Brain microvascular endothelial cell (primary cell): ENCODE results near the gene RNF207.

Experiments used
- DNase-seq: peaks from one replicate; pipeline ENCODE4 v3.0.0-alpha.2; 2020
- H3K27ac ChIP-seq: fragments of 250-450 bp; sonication (Bioruptor Pico); 2 replicates; pipeline ENCODE4 v1.5.1; 2020; ENCODE audit warnings: mild to moderate bottlenecking, moderate library complexity
- H3K27me3 ChIP-seq: fragments of 250-450 bp; sonication (Bioruptor Pico); replicated peaks from 2 replicates; pipeline ENCODE4 v1.5.1; 2020; ENCODE audit warnings: mild to moderate bottlenecking
- H3K36me3 ChIP-seq: fragments of 250-450 bp; sonication (Bioruptor Pico); replicated peaks from 2 replicates; pipeline ENCODE4 v1.5.1; 2020; ENCODE audit warnings: mild to moderate bottlenecking
- H3K4me3 ChIP-seq: 2 replicates; pipeline ENCODE4 v1.5.1; 2011; ENCODE audit warnings: low read depth, mild to moderate bottlenecking, control low read depth, low read length, moderate library complexity
- in situ Hi-C: cut with HindIII; loops from 2 replicates; pipeline ENCODE4 v1.10.0; 2017; ENCODE audit warnings: low sequenced_read_pairs, low pct_ligation_motif_present
- TF ChIP-seq, protein P1 (sequence below): IDR thresholded peaks from 2 replicates; pipeline ENCODE4 v1.5.1; 2011; ENCODE audit warnings: low read depth, mild to moderate bottlenecking, moderate library complexity, low read length, control low read depth, inconsistent platforms; ENCODE audit errors: missing control alignments

The RNF207 gene

DNA sequence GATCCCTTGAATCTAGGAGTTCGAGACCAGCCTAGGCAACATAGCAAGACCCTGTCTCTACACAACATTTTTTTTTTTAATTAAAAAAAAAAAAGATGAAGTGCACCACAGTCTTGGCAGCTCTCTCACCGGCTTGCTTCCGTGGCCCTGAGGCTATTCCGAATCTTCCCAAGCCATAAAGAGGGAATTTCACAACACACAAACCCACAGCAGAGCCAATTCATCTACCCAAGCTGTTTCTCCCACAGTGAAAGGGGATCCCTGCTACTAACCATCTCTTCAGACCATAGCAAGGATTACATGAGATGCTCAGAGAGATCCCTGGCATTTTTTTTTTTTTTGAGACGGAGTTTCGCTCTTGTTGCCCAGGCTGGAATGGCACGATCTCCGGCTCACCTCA lies 17.5 kb upstream of the RNF207 start:
- no peak for DNase-seq
- TF ChIP-seq, protein P1, sequence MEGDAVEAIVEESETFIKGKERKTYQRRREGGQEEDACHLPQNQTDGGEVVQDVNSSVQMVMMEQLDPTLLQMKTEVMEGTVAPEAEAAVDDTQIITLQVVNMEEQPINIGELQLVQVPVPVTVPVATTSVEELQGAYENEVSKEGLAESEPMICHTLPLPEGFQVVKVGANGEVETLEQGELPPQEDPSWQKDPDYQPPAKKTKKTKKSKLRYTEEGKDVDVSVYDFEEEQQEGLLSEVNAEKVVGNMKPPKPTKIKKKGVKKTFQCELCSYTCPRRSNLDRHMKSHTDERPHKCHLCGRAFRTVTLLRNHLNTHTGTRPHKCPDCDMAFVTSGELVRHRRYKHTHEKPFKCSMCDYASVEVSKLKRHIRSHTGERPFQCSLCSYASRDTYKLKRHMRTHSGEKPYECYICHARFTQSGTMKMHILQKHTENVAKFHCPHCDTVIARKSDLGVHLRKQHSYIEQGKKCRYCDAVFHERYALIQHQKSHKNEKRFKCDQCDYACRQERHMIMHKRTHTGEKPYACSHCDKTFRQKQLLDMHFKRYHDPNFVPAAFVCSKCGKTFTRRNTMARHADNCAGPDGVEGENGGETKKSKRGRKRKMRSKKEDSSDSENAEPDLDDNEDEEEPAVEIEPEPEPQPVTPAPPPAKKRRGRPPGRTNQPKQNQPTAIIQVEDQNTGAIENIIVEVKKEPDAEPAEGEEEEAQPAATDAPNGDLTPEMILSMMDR = no peak
- peaks cover 65% of the 10 kb centered on the region for H3K36me3 ChIP-seq

DNA sequence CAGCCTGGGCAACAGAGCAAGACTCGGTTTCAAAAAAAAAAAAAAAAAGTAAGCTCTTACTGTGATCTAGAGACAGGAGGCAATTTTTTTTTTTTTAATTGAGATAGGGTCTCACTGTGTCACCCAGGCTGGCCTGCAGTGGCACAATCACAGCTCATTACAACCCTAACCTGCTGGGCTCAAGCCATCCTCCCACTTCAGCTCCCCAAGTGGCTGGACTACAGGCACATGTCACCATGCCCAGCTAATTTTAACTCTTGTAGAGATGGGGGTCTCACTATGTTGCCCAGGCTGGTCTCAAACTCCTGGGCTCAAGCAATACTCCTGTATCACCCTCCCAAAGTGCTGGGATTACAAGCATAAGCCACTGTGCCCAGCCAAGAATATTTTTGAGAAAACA lies 14.0 kb upstream of the RNF207 start:
- DNase-seq = no peak
- no peaks in the 10 kb centered on the region for H3K27me3 ChIP-seq
- TF ChIP-seq, protein P1 = no peak

More for the DNA sequence above, 17.5 kb upstream of the RNF207 start:
- H3K27ac ChIP-seq = no peak overlapping the region
- H3K4me3 ChIP-seq = no peak overlapping the region
- H3K27me3 ChIP-seq = no peaks in the 10 kb centered on the region
- in situ Hi-C loops = no loop called here

DNA sequence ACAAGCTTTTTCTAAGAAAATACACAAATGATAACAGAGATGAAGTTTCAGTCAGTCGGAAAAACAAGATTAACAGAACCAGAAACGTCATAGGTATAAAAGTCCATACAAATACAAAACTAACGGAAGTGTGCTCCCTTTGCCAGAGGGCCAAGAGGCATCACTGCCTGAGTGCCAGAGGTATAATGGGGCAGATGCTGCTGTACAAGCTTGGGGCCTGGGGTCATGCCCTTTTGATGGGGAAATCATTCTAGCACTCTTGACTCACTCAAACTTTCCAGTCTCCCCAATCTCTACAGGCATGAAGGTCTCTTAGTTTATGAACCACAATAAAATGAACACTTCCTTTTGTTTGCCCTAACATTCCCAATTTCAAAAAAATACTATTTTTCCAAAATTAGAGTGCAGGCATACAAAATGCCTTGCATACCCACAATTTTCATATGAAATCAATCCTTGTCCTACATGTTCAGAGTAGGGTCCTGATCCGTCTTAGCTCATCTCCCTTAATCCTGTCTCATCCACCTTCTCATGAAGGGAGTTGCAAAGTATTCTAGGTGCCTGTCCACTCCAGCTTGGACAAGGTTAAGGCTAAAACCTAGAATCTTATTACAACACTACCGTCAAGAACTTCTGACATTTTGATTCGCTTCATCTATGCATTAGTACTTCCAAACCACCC lies 8.0 kb upstream of the RNF207 start:
- Histone ChIP-seq H3K4me3 (peak overlapping the region; percentile 97), H3K27ac (peak overlapping the region; percentile 67), H3K27me3 (no peaks in the 10 kb centered on the region), H3K36me3 (peaks cover 35% of the 10 kb centered on the region)
- TF ChIP-seq, protein P1 = no peak
- DNase-seq = no peak
- in situ Hi-C loops = no loop called here

More for the DNA sequence above, 14.0 kb upstream of the RNF207 start:
- Histone ChIP-seq H3K36me3 (peaks cover 73% of the 10 kb centered on the region), H3K4me3 (no peak overlapping the region), H3K27ac (no peak overlapping the region)
- in situ Hi-C loops = no loop called here

DNA sequence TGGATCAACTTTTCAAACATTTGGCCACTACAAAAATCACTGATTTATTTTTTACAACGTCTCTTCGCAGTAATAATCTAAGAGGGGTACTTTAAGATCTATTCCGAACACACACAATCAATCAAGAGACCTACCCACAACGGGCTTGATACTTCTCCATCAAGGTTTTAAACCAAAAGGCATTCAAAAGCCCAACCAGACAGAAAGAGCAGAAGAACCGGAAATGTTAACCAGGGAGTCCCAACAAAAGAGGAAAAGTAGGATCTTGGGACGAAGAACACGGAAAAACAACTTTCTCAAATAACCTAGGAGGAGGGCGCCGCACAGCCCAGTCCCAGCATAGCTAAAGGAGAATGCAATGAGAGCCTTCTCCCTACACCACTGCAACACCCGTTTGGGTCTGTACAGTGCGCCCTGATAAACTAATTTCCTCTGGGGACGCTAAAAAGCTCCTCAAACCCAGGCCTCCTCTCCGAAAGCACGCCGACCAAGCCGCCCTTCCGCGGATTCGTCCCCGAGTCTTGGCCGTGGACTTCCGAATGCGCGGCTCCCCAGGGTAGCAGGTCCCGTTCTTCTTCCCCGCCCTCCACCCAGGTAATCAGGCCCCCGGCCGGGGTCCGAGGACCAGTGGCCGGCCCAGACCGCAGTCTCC lies 7.1 kb upstream of the RNF207 start:
- TF ChIP-seq, protein P1 = no peak
- Histone ChIP-seq H3K27ac (peak overlapping the region; percentile 67), H3K27me3 (no peaks in the 10 kb centered on the region), H3K36me3 (peaks cover 27% of the 10 kb centered on the region), H3K4me3 (peak overlapping the region; percentile 97)
- in situ Hi-C loops = no loop called here
- DNase-seq = no peak

DNA sequence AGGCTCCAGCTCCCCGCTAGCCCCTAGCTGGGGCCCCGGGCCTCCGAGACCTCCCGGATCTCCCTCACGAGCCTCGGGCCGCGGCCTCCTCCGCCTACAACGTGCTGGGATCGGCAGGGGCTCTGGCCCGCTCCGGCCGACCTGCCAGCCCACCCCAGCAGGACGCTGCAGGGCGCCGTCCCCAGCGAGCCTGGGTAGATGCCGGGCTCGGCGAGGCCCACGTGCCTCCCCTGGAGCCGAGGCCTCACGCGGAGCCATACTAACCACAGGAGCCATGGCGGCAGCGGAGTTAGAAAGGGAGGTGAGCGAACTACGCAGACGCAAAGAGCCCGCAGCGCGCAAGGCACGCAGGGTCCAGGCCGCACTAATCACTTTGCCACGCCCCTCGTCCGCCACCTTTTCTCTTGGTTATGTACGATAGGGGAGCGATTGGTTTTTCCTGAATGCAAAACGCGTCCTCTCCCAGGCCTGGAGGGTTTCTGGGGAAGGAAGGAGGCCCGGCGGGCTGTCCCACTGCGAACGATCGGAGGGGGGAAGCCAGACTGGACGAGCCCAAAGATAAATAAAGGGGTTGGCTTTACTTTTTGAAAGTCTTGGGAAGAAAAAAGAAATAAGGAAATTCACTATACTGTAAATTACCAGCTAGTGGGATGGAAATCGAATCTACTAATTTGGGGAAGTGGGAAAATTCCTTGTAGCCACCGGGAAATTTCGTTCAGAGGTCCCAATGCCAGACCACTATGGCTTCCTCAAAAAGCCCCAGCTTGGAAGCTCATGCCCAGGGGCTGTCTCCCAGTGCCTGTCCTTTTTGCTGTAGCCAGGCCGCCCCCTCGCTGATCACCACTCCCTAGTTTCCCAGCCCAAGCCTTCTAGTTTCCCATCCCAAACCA lies 6.4 kb upstream of the RNF207 start, which contains the start of gene RPL22:
Gene RPL22 (minus strand): TSS at position 298 of the 890 bp plus-strand sequence. CDS start 22 bp downstream, at position 276.
- in situ Hi-C loops = no loop called here
- TF ChIP-seq, protein P1 = no peak
- peak; percentile 100 for DNase-seq
- H3K4me3 ChIP-seq = peak within 1 kb of the TSS; percentile 97
- H3K36me3 ChIP-seq = peaks cover 20% of the 10 kb centered on the region
- H3K27ac ChIP-seq = peak within 1 kb of the TSS; percentile 76
- H3K27me3 ChIP-seq = no peaks in the 10 kb centered on the region
